ENCODE results near the gene IL15RA. TPM values are rescaled to one million over a fixed set of nuclear protein-coding genes. Genes with fewer than 3 reads are reported as not detected.

IL15RA gene
- total RNA-seq, 1 donor from 2014 or later: not detected

DNA sequence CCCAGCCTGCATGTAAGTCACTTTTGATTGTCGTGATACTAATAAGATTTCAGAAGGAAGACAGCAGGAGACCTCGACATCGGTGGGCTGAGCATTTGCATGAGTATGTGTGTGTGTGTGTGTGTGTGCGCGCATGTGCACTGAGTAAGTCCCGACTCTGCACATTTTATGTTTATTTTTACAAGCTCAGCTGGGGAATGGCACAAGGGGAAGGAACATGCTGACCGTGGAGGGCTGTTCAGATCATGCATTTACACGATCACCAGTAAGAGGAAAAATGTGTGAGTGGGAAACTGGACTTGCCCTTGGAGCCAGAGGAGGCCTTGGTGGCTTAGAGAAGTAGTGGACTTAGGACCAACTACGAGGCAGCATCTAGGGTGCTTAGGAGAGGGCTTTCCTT lies 43.5 kb upstream of the IL15RA start:
- Mint-ChIP-seq H3K4me3 (ENCODE audit: unreplicated experiment) (no peak overlapping the region), H3K4me1 (ENCODE audit: low read depth, unreplicated experiment) (no peaks in the 10 kb centered on the region), H3K27me3 (ENCODE audit: unreplicated experiment) (peaks cover 3% of the 10 kb centered on the region), H3K27ac (ENCODE audit: unreplicated experiment) (no peak overlapping the region), H3K36me3 (ENCODE audit: unreplicated experiment) (no peaks in the 10 kb centered on the region), H3K9me3 (ENCODE audit: unreplicated experiment) (no peaks in the 10 kb centered on the region)
- TF ChIP-seq, protein P1, sequence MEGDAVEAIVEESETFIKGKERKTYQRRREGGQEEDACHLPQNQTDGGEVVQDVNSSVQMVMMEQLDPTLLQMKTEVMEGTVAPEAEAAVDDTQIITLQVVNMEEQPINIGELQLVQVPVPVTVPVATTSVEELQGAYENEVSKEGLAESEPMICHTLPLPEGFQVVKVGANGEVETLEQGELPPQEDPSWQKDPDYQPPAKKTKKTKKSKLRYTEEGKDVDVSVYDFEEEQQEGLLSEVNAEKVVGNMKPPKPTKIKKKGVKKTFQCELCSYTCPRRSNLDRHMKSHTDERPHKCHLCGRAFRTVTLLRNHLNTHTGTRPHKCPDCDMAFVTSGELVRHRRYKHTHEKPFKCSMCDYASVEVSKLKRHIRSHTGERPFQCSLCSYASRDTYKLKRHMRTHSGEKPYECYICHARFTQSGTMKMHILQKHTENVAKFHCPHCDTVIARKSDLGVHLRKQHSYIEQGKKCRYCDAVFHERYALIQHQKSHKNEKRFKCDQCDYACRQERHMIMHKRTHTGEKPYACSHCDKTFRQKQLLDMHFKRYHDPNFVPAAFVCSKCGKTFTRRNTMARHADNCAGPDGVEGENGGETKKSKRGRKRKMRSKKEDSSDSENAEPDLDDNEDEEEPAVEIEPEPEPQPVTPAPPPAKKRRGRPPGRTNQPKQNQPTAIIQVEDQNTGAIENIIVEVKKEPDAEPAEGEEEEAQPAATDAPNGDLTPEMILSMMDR (IDR thresholded peaks at IDR 0.05; ENCODE audit: partially characterized antibody, unreplicated experiment): no peak
- no peak for DNase-seq

DNA sequence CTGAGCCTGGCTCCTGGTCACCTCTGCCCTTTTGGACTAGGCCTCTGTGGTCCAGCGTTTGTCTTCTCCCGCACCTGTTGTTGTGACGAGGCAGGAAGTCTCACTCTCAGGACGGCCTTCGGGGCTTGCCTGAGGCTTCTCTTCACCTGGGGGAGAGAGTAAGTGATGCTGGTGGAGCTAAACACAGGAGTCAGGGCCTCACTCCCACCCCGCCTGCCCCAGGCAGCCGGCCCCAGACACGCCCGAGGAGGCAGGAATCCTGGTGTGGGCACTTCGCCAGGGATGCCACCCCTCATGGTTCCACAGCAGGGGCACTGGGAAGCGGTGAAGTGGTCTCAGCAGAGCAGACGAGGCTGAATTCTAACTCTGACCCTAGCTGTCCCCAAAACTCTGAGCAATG lies 42.5 kb upstream of the IL15RA start:
- no peaks in the 10 kb centered on the region for H3K4me1 Mint-ChIP-seq (ENCODE audit: low read depth, unreplicated experiment)
- H3K27me3 Mint-ChIP-seq (ENCODE audit: unreplicated experiment): peaks cover 3% of the 10 kb centered on the region
- TF ChIP-seq, protein P1 (IDR thresholded peaks at IDR 0.05; ENCODE audit: partially characterized antibody, unreplicated experiment): no peak
- no peak overlapping the region for H3K27ac Mint-ChIP-seq (ENCODE audit: unreplicated experiment)
- H3K9me3 Mint-ChIP-seq (ENCODE audit: unreplicated experiment): no peaks in the 10 kb centered on the region
- no peak for DNase-seq
- H3K4me3 Mint-ChIP-seq (ENCODE audit: unreplicated experiment): no peak overlapping the region
- no peaks in the 10 kb centered on the region for H3K36me3 Mint-ChIP-seq (ENCODE audit: unreplicated experiment)

DNA sequence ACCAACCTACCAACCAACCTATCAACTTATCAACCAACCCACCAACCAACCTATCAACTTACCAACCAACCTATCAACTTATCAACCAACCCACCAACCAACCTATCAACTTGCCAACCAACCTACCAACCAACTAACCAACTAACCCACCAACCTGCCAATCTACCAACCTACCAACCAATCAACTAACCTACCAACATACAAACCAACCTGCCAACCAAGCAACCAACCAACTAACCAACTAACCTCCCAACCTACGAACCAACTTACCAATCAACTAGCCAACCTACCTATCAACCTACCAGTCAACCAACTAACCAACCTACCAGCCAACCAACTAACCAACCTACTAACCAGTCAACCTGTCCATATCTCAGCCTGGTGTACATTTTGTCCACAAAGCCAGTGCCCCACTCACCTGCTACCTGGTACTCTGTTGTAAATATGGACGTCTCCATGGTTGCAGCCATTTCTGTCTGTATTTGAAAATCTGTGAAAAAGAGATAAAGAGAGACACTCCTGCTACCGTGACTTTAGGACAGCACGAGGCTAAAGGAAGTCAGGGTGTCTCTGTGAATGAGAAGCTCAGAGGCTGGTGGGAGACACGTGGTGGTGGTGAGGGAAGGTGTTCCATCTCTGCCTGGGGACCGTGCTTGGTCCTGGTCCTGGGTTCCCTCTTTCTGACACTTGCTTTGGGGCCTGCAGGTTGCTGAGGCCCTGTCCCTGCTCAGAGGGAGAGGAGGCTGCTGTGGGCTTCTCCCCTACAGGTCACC lies 41.9 kb upstream of the IL15RA start:
- peaks cover under 1% of the 10 kb centered on the region for H3K4me1 Mint-ChIP-seq (ENCODE audit: low read depth, unreplicated experiment)
- peaks cover 3% of the 10 kb centered on the region for H3K27me3 Mint-ChIP-seq (ENCODE audit: unreplicated experiment)
- TF ChIP-seq, protein P1 (IDR thresholded peaks at IDR 0.05; ENCODE audit: partially characterized antibody, unreplicated experiment): no peak
- no peak overlapping the region for H3K4me3 Mint-ChIP-seq (ENCODE audit: unreplicated experiment)
- H3K27ac Mint-ChIP-seq (ENCODE audit: unreplicated experiment): no peak overlapping the region
- H3K9me3 Mint-ChIP-seq (ENCODE audit: unreplicated experiment): no peaks in the 10 kb centered on the region
- H3K36me3 Mint-ChIP-seq (ENCODE audit: unreplicated experiment): no peaks in the 10 kb centered on the region
- DNase-seq: no peak

DNA sequence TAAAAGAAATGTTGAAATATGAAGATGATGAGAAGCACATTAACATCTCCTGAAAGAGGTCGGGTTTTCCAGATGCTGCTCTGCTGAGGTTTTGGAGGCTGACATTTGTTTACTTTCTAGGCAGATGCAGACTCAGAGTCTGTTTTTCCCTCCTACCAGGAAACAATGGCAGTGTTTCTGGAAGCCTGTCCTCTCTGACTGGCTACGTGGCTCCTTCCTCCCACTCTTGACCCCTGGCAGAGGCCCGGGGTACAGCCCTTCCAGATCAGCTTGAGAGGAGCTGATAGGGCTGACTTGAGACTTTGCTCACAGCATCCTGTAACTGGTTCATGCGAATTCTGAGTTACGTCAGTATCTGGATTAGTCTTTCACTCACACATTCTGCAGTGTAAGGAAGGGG lies 41.1 kb upstream of the IL15RA start:
- DNase-seq: no peak
- Mint-ChIP-seq H3K4me3 (ENCODE audit: unreplicated experiment) (no peak overlapping the region), H3K36me3 (ENCODE audit: unreplicated experiment) (no peaks in the 10 kb centered on the region), H3K9me3 (ENCODE audit: unreplicated experiment) (no peaks in the 10 kb centered on the region), H3K4me1 (ENCODE audit: low read depth, unreplicated experiment) (peaks cover 1% of the 10 kb centered on the region), H3K27ac (ENCODE audit: unreplicated experiment) (no peak overlapping the region), H3K27me3 (ENCODE audit: unreplicated experiment) (peaks cover 1% of the 10 kb centered on the region)
- TF ChIP-seq, protein P1 (IDR thresholded peaks at IDR 0.05; ENCODE audit: partially characterized antibody, unreplicated experiment): no peak

DNA sequence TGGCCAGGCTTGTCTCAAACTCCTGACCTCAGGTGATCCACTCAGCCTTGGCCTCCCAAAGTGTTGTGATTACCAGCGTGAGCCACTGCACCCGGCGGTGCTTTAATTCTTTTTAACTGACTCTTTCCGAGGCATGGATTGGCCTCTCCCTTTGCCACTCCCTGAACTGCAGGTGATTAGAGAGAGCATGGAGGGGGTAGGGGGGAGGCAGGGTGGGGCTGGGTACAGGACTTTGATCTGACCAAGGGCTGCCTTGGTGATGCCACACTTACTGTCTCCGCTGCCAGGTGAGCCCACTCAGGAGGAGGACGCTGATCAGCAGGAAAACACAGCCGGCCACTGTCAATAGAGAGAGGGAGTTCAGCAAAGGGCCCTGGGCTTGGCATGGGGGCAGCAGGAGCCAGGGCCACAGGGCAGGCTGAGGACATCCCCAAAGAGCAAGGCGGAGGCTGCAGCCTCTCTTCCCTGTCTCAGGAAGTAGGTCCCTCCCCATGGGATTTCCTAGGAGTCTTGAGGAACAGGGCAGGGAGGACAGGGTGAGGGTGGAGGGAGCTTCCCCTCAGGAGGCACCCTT lies 40.5 kb upstream of the IL15RA start:
- Mint-ChIP-seq H3K4me1 (ENCODE audit: low read depth, unreplicated experiment) (peaks cover 1% of the 10 kb centered on the region), H3K4me3 (ENCODE audit: unreplicated experiment) (no peak overlapping the region)

More for the DNA sequence above, 40.5 kb upstream of the IL15RA start:
- TF ChIP-seq, protein P1 (IDR thresholded peaks at IDR 0.05; ENCODE audit: partially characterized antibody, unreplicated experiment): no peak
- Mint-ChIP-seq H3K9me3 (ENCODE audit: unreplicated experiment) (no peaks in the 10 kb centered on the region), H3K27ac (ENCODE audit: unreplicated experiment) (no peak overlapping the region), H3K27me3 (ENCODE audit: unreplicated experiment) (peaks cover 1% of the 10 kb centered on the region), H3K36me3 (ENCODE audit: unreplicated experiment) (no peaks in the 10 kb centered on the region)
- DNase-seq: no peak
